Prostate gland (tissue), 2 donors: Measurements from ENCODE around the gene SUN3. TPM values are rescaled to one million over a fixed set of nuclear protein-coding genes. Genes with fewer than 3 reads are reported as not detected.

Experiments
- DNase-seq: peaks from one replicate; pipeline ENCODE4 v3.0.0-alpha.2; 2019; ENCODE audit warnings: low spot score
- H3K27ac ChIP-seq, 2 donors: fragments of 200-600 bp; sonication (generic); 2 replicates each; pipeline ENCODE4 v1.5.1; 2017 to 2019
- H3K27me3 ChIP-seq: fragments of 200-600 bp; sonication (generic); replicated peaks from 2 replicates; pipeline ENCODE4 v1.5.1; 2019; ENCODE audit not compliant: insufficient read depth
- H3K36me3 ChIP-seq, 2 donors: fragments of 200-600 bp; sonication (generic); 1 replicate in 1 of 2; 2 replicates in 1 of 2; pipeline versions ENCODE4 v1.5.1 to v1.8.1; 2017 to 2019
- H3K4me1 ChIP-seq: fragments of 200-600 bp; sonication (generic); replicated peaks from 2 replicates; pipeline ENCODE4 v1.5.1; 2019
- H3K4me3 ChIP-seq, 2 donors: fragments of 200-600 bp; sonication (generic); 2 replicates each; pipeline ENCODE4 v1.5.1; 2017 to 2019
- H3K9me3 ChIP-seq: fragments of 200-600 bp; sonication (generic); 2 replicates; pipeline ENCODE4 v1.5.1; 2017
- CTCF ChIP-seq, 4 experiments: fragments of 200-600 bp in 2 of 4; fragments of 450-650 bp in 2 of 4; sonication (generic) in 2 of 4; IDR thresholded peaks; 1 replicate in 3 of 4; 2 replicates in 1 of 4; pipeline ENCODE4 v1.5.1; 2016 to 2019; ENCODE audit warnings: antibody characterized with exemption in 4 of 4, mild to moderate bottlenecking in 2 of 4, moderate library complexity in 2 of 4
- POLR2A ChIP-seq: fragments of 450-650 bp; IDR thresholded peaks from one replicate; pipeline ENCODE4 v1.6.1; 2016; ENCODE audit warnings: antibody characterized with exemption, mild to moderate bottlenecking
- POLR2AphosphoS5 ChIP-seq: sonication (generic); formaldehyde crosslinking; IDR thresholded peaks from one replicate; pipeline ENCODE4 v1.6.1; 2017; ENCODE audit warnings: antibody characterized with exemption
- WGBS: methylation state at CpG from one replicate; pipeline ENCODE4 v1.1.5; 2018; 5-methylcytosine and 5-hydroxymethylcytosine counted together
- intact Hi-C: fragments of 100-400 bp; cut with DNase I; formaldehyde crosslinking; loops from one replicate; pipeline ENCODE4 v1.14.2; 2022
- total RNA-seq, 2 donors: library from RNA; depleted of rRNA; stranded (reverse); fragments of >200 nt; gene quantifications; one replicate each; pipeline ENCODE4 v1.1.0, GENCODE V29; 2016

Gene SUN3
- total RNA-seq, 2 donors from 2014 or later: 4.5 TPM; not detected in 1

GRCh38 chr7:47967123-47967522 lies 61.8 kb downstream of the SUN3 start:
- H3K27ac ChIP-seq: no peak overlapping the region
- WGBS: 94% methylated on average over 5 of the region's 5 CpGs
- no peaks in the 10 kb centered on the region for H3K27me3 ChIP-seq
- DNase-seq: no peak
- TF ChIP-seq CTCF (IDR thresholded peaks at IDR 0.05) (no peak), POLR2A (no peak)
- intact Hi-C loops: no loop called here
- no peaks in the 10 kb centered on the region for H3K4me1 ChIP-seq
- H3K36me3 ChIP-seq: peaks cover 0 to 21% of the 10 kb centered on the region in 2 donors
- no peak overlapping the region for H3K4me3 ChIP-seq
- no peaks in the 10 kb centered on the region for H3K9me3 ChIP-seq

GRCh38 chr7:47965456-47965855 lies 63.5 kb downstream of the SUN3 start:
- no peak for TF ChIP-seq POLR2AphosphoS5
- no peak for TF ChIP-seq CTCF (IDR thresholded peaks at IDR 0.05)
- TF ChIP-seq POLR2A: no peak
- DNase-seq: no peak
- Histone ChIP-seq H3K4me3 (no peak overlapping the region), H3K27me3 (no peaks in the 10 kb centered on the region), H3K27ac (no peak overlapping the region), H3K36me3 (peaks cover 0 to 21% of the 10 kb centered on the region in 2 donors), H3K4me1 (no peaks in the 10 kb centered on the region), H3K9me3 (no peaks in the 10 kb centered on the region)
- intact Hi-C loops: no loop called here
- 77% methylated on average over 5 of the region's 5 CpGs for WGBS

GRCh38 chr7:47962262-47962661 lies 66.6 kb downstream of the SUN3 start:
- H3K36me3 ChIP-seq: peaks cover 0 to 21% of the 10 kb centered on the region in 2 donors
- H3K4me3 ChIP-seq: no peak overlapping the region
- H3K27ac ChIP-seq: no peak overlapping the region
- H3K27me3 ChIP-seq: no peaks in the 10 kb centered on the region
- TF ChIP-seq POLR2A: no peak
- TF ChIP-seq POLR2AphosphoS5: no peak
- intact Hi-C loops: no loop called here
- H3K9me3 ChIP-seq: no peaks in the 10 kb centered on the region
- no peaks in the 10 kb centered on the region for H3K4me1 ChIP-seq
- DNase-seq: no peak
- 97% methylated on average over 3 of the region's 3 CpGs for WGBS

GRCh38 chr7:47957156-47957555 lies 71.8 kb downstream of the SUN3 start:
- Histone ChIP-seq H3K27me3 (no peaks in the 10 kb centered on the region), H3K4me3 (no peak overlapping the region), H3K9me3 (no peaks in the 10 kb centered on the region), H3K4me1 (no peaks in the 10 kb centered on the region), H3K36me3 (no peaks in the 10 kb centered on the region), H3K27ac (no peak overlapping the region)
- DNase-seq: no peak
- WGBS: 77% methylated on average over 6 of the region's 6 CpGs
- TF ChIP-seq POLR2AphosphoS5: no peak
- TF ChIP-seq POLR2A: no peak
- TF ChIP-seq CTCF (IDR thresholded peaks at IDR 0.05): no peak
- intact Hi-C loops: no loop called here

GRCh38 chr7:47956220-47956619 lies 72.7 kb downstream of the SUN3 start:
- intact Hi-C loops: no loop called here
- H3K4me3 ChIP-seq: no peak overlapping the region
- TF ChIP-seq POLR2A (no peak), POLR2AphosphoS5 (no peak), CTCF (IDR thresholded peaks at IDR 0.05) (no peak)
- no peaks in the 10 kb centered on the region for H3K9me3 ChIP-seq
- no peaks in the 10 kb centered on the region for H3K4me1 ChIP-seq
- no peak for DNase-seq
- H3K36me3 ChIP-seq: no peaks in the 10 kb centered on the region
- WGBS: 83% methylated on average over 6 of the region's 6 CpGs
- H3K27ac ChIP-seq: no peak overlapping the region
- H3K27me3 ChIP-seq: no peaks in the 10 kb centered on the region
